Lung (tissue), 12 donors: ENCODE data around the gene SRRM3. TPM values are rescaled to one million over a fixed set of nuclear protein-coding genes. Genes with fewer than 3 reads are reported as not detected.
"Not testable (repeated sequence)": the region's sequence is repeated elsewhere in the genome, so short reads cannot be mapped to it uniquely, and the experiment has no call there.

Experiments used
- ATAC-seq: fragments of 200-7000 bp; cut with Tn5 transposase; one replicate; pipeline ENCODE4 v1.9.1; 2020; ENCODE audit warnings: moderate number of reproducible peaks; ENCODE audit not compliant: insufficient read depth, low FRiP score
- DNase-seq, 3 donors: peaks; one replicate each; pipeline ENCODE4 v3.0.0-alpha.2; 2013 to 2017
- H3K27ac ChIP-seq, 2 donors: one replicate each; pipeline ENCODE4 v1.5.1; 2013; ENCODE audit warnings: mild to moderate bottlenecking in 2 of 2, moderate library complexity in 2 of 2, control low read depth in 1 of 2, inconsistent platforms in 1 of 2, low read depth in 1 of 2, low read length in 1 of 2
- H3K27me3 ChIP-seq, 3 donors: one replicate each; pipeline ENCODE4 v1.5.1; 2013; ENCODE audit warnings: low read length in 2 of 3; ENCODE audit not compliant: control insufficient read depth in 3 of 3, insufficient read depth in 3 of 3
- H3K36me3 ChIP-seq, 4 donors: one replicate each; pipeline ENCODE4 v1.5.1; 2013; ENCODE audit warnings: low read length in 4 of 4, mild to moderate bottlenecking in 1 of 4, moderate library complexity in 1 of 4; ENCODE audit not compliant: control insufficient read depth in 4 of 4, insufficient read depth in 4 of 4
- H3K4me1 ChIP-seq, 5 donors: one replicate each; pipeline ENCODE4 v1.5.1; 2013; ENCODE audit warnings: low read length in 5 of 5, mild to moderate bottlenecking in 2 of 5, moderate library complexity in 1 of 5; ENCODE audit not compliant: control insufficient read depth in 5 of 5, insufficient read depth in 5 of 5
- H3K4me3 ChIP-seq: one replicate; pipeline ENCODE4 v1.5.1; 2013; ENCODE audit warnings: mild to moderate bottlenecking, control low read depth, moderate library complexity
- H3K9ac ChIP-seq, 2 donors: one replicate each; pipeline ENCODE4 v1.5.1; 2013; ENCODE audit warnings: low read length in 2 of 2, control low read depth in 1 of 2; ENCODE audit not compliant: insufficient read depth in 1 of 2
- H3K9me3 ChIP-seq, 4 donors: one replicate each; pipeline ENCODE4 v1.5.1; 2013; ENCODE audit warnings: low read length in 3 of 4, mild to moderate bottlenecking in 1 of 4, moderate library complexity in 1 of 4; ENCODE audit not compliant: control insufficient read depth in 4 of 4, insufficient read depth in 3 of 4
- WGBS, 2 donors: extraction: QIAGEN DNeasy Blood & Tissue Kit; methylation state at CpG; one replicate each; pipeline ENCODE4 v1.1.7; 2013; 5-methylcytosine and 5-hydroxymethylcytosine counted together
- polyA plus RNA-seq, 2 donors: library from polyadenylated mRNA; stranded (reverse); fragments of 200-250 nt; gene quantifications; one replicate each; pipeline ENCODE4 v1.2.1, GENCODE V29; 2013
- total RNA-seq, 2 donors: library from RNA; depleted of rRNA in 1 of 2; stranded (reverse); fragments of >200 nt in 1 of 2; gene quantifications; one replicate each; pipeline ENCODE4 v1.2.1, GENCODE V29; 2014 to 2021
- TF ChIP-seq, protein P1 (sequence below): IDR thresholded peaks from 2 replicates; pipeline ENCODE4 v1.5.1; 2012; ENCODE audit warnings: mild to moderate bottlenecking; ENCODE audit errors: control extremely low read depth, extremely low read depth
- donor health status: control.
- donor health status: control.
- donor health status: Bipolar disorder and iron deficiency.
- donor health status: healthy.
- donor health status: DM: yes; HTN: yes; CAD: no.

The SRRM3 gene
- total and polyA plus RNA-seq, 4 donors, result 0.14 to 0.83 (median 0.63) TPM

DNA sequence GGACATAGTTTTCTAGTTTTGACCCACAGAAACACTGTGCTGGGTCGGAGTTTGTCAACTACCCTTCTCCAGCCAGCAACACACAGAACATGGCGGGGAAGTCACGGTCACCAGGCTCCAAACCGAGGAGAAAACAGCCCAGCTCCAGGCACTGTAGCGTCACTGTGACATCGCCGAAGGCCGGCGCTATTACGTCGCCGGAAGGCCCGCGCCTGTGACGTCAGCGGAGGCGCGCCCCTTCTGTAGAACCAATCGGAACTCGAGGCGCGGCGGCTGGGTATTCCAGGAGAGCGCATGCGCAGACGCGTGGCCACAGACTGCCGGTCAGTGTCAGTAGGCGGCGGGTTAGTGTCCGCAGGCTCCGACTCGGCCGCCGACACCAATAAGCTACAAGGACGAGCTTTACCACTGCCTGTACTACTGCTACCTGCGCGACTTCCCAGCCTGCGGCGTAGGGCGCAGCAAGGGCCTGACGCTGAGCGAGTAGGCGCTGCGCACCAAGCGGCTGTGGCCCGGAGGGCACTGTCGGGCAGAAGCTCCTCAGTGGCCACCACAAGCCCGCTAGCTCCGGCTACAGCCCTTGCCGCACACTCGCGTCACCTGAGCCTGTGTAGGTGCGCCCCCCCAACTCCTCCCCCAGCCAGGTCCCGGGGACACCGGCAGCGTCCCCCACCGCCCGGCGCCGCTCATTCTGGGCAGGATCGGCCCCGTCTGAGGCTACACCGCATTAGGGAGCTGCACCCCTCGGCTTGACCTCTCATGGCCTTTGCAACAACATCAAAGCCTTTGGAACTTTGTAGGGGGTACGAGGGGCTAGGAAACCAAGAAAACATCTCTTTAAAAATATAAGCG, 35.1 kb upstream of the SRRM3 start:
- TF ChIP-seq, protein P1, sequence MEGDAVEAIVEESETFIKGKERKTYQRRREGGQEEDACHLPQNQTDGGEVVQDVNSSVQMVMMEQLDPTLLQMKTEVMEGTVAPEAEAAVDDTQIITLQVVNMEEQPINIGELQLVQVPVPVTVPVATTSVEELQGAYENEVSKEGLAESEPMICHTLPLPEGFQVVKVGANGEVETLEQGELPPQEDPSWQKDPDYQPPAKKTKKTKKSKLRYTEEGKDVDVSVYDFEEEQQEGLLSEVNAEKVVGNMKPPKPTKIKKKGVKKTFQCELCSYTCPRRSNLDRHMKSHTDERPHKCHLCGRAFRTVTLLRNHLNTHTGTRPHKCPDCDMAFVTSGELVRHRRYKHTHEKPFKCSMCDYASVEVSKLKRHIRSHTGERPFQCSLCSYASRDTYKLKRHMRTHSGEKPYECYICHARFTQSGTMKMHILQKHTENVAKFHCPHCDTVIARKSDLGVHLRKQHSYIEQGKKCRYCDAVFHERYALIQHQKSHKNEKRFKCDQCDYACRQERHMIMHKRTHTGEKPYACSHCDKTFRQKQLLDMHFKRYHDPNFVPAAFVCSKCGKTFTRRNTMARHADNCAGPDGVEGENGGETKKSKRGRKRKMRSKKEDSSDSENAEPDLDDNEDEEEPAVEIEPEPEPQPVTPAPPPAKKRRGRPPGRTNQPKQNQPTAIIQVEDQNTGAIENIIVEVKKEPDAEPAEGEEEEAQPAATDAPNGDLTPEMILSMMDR, result no peak
- peak overlapping the region; percentile 87 to 98 for H3K27ac ChIP-seq
- H3K27me3 ChIP-seq, result no peaks in the 10 kb centered on the region
- H3K9me3 ChIP-seq, result no peaks in the 10 kb centered on the region
- ATAC-seq (peak; percentile 97), DNase-seq (peak; percentile 97)
- H3K4me1 ChIP-seq, result peaks cover 0 to 3% (median 0%) of the 10 kb centered on the region in 5 donors
- WGBS, 2 donors, result 2% methylated on average over 66 to 67 of the region's 67 CpGs
- peak overlapping the region; percentile 72 for H3K4me3 ChIP-seq
- H3K36me3 ChIP-seq, result no peaks in the 10 kb centered on the region
- H3K9ac ChIP-seq, result peak overlapping the region; percentile 42 to 65

DNA sequence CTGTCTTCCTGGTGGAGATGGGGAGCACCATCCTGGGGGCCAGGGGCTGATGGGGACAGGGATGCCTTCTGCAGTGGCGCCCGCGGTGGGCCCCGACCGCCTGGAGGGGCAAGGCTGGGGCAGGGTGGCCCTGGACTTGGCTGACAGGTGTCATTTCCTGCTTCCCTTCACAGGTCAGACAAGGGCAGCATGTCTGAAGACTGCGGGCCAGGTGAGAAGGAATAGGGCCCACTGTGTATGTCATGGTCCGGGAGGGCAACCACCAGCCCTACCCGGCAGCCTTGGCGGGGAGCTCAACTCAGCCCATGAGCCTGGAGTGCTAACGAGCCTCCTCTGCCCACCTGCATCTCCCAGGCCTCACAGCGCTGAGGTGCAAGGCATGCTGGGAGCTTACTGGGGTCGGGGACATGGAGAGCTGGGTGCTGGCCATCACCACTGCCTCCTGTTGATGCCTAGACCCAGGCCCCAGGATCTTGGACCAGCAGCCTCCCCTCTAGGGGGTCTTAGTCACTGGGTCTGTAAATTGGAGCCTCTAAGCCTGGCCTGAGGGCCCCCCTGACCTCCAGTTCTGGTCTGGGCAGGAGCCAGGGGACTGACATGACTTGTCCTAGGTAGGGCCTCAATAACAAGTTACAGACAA, 28.0 kb upstream of the SRRM3 start:
- DNase-seq (no peak), ATAC-seq (no peak)
- WGBS, 2 donors, result 88 to 91% methylated on average over 11 to 12 of the region's 12 CpGs

DNA sequence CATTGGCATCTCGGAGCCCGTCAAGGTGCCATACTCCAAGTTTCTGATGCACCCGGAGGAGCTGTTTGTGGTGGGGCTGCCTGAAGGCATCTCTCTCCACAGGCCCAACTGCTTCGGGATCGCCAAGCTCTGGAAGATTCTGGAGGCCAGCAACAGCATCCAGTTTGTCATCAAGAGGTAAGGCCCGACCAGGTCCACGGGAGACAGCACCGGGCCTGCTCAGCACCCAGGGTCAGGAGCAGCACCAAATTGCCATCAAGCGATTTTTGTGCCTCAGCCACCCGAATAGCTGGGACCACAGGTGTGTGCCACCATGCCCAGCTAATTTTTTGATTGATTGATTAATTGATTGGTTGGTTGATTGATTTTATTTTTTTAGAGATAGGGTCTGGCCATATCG, 24.7 kb upstream of the SRRM3 start:
- DNase-seq, ATAC-seq, H3K27ac ChIP-seq, H3K4me3 ChIP-seq, H3K4me1 ChIP-seq, H3K27me3 ChIP-seq, H3K9ac ChIP-seq, H3K36me3 ChIP-seq, H3K9me3 ChIP-seq: not testable (repeated sequence)
- 94% methylated on average over 11 of the region's 11 CpGs for whole genome bisulfite sequencing, 2 donors

More for the DNA sequence above, 28.0 kb upstream of the SRRM3 start:
- Histone ChIP-seq H3K4me3 (no peak overlapping the region), H3K4me1 (no peaks in the 10 kb centered on the region), H3K27me3 (no peaks in the 10 kb centered on the region), H3K9me3 (no peaks in the 10 kb centered on the region), H3K36me3 (no peaks in the 10 kb centered on the region), H3K9ac (no peak overlapping the region), H3K27ac (no peak overlapping the region)
- TF ChIP-seq, protein P1, result no peak

DNA sequence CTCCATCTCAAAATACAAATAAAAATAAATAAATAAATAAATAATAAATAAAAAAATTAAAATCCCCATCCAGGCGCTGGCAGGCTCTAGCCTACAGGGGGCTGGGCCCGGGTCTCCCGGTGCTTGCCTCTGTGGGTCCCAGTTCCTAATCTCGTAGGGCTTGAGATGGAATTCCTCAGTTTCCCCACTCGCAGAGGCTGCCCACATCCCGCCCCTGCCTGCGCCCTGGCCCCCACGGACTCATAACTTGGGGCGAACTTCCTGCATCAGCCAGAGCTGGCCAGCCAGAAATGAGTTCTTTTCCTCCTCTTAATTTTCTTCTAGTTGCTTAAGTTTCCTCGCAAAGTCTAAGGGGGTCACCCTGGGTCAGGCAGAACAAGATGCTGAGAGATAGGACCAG, 22.0 kb upstream of the SRRM3 start:
- H3K4me1 ChIP-seq, result no peaks in the 10 kb centered on the region
- no peak overlapping the region for H3K4me3 ChIP-seq
- no peak for DNase-seq
- TF ChIP-seq, protein P1, result no peak
- WGBS, 2 donors, result 91 to 94% methylated on average over 10 of the region's 10 CpGs
- H3K9ac ChIP-seq, result no peak overlapping the region
- no peaks in the 10 kb centered on the region for H3K9me3 ChIP-seq
- no peaks in the 10 kb centered on the region for H3K27me3 ChIP-seq
- H3K36me3 ChIP-seq, result no peaks in the 10 kb centered on the region
- H3K27ac ChIP-seq, result no peak overlapping the region
- no peak for ATAC-seq
